NCI-H82 treated with DMSO at 0.1 percent for 48 hours (cell line): ENCODE measurements around the gene ZNF610.

Experiments used
- DNase-seq: peaks from one replicate; lab custom pipeline; 2025; ENCODE audit not compliant: unreplicated experiment; lab: John Stamatoyannopoulos, UW

Gene ZNF610

GRCh38 chr19:52397310-52398080 is 61.5 kb downstream of the ZNF610 start, which contains the start of gene ZNF528:
Gene ZNF528 (plus strand): TSS chr19:52397849. CDS start chr19:52402014, 4,165 bp downstream.
- peak; percentile 34 for DNase-seq

GRCh38 chr19:52398081-52398441 is 62.0 kb downstream of the ZNF610 start:
- no peak for DNase-seq

GRCh38 chr19:52410276-52410675 is 74.2 kb downstream of the ZNF610 start:
- DNase-seq, result no peak

- no peak for DNase-seq
Observed at GRCh38 chr19:52415711-52416110, 79.7 kb downstream of the ZNF610 start.
